Uterus (tissue), 4 donors: ENCODE results near the gene C2orf92. TPM values are rescaled to one million over a fixed set of nuclear protein-coding genes. Genes with fewer than 3 reads are reported as not detected.

Experiments used
- DNase-seq, 2 donors: peaks; one replicate each; pipeline ENCODE4 v3.0.0-alpha.2; 2019 to 2020
- H3K27ac ChIP-seq, 2 donors: fragments of 200-600 bp; sonication (generic); 1 replicate in 1 of 2; 2 replicates in 1 of 2; pipeline ENCODE4 v1.5.1; 2016 to 2018
- H3K27me3 ChIP-seq, 2 donors: fragments of 200-600 bp; sonication (generic); one replicate each; pipeline ENCODE4 v1.5.1; 2018 to 2019; ENCODE audit warnings: control low read depth in 1 of 2
- H3K36me3 ChIP-seq, 2 donors: fragments of 200-600 bp; sonication (generic); one replicate each; pipeline ENCODE4 v1.5.1; 2019; ENCODE audit warnings: control low read depth in 1 of 2
- H3K4me1 ChIP-seq, 2 donors: fragments of 200-600 bp; sonication (generic); one replicate each; pipeline ENCODE4 v1.5.1; 2018 to 2019; ENCODE audit warnings: control low read depth in 1 of 2
- H3K4me3 ChIP-seq, 2 donors: fragments of 200-600 bp; sonication (generic); 1 replicate in 1 of 2; 2 replicates in 1 of 2; pipeline ENCODE4 v1.5.1; 2018 to 2019; ENCODE audit warnings: mild to moderate bottlenecking in 1 of 2
- H3K9me3 ChIP-seq, 2 donors: fragments of 200-600 bp; sonication (generic); one replicate each; pipeline ENCODE4 v1.5.1; 2019; ENCODE audit warnings: control low read depth in 1 of 2
- CTCF ChIP-seq, 4 experiments: fragments of 200-600 bp in 2 of 4; fragments of 450-650 bp in 2 of 4; sonication (generic) in 2 of 4; IDR thresholded peaks; one replicate each; pipeline ENCODE4 v1.5.1; 2016 to 2019; ENCODE audit warnings: antibody characterized with exemption in 4 of 4, mild to moderate bottlenecking in 2 of 4, moderate library complexity in 1 of 4
- POLR2A ChIP-seq, 2 donors: fragments of 450-650 bp; IDR thresholded peaks; one replicate each; pipeline ENCODE4 v1.6.1; 2016; ENCODE audit warnings: antibody characterized with exemption in 2 of 2, mild to moderate bottlenecking in 1 of 2, moderate library complexity in 1 of 2
- intact Hi-C: fragments of 100-400 bp; cut with DNase I; formaldehyde crosslinking; loops from one replicate; pipeline ENCODE4 v1.15.1; 2023; ENCODE audit warnings: low total_unique reads
- total RNA-seq, 4 donors: library from RNA; depleted of rRNA in 3 of 4; stranded (reverse); fragments of >200 nt in 3 of 4; gene quantifications; one replicate each; pipeline versions ENCODE4 v1.1.0 to v1.2.4, GENCODE V29; 2014 to 2023
- donor health status: DM: yes; HTN: yes; CAD: no.

C2orf92 gene
- total RNA-seq, 4 donors from 2014 or later: 5.4 to 17.9 (median 14.0) TPM

GRCh38 chr2:97743913-97744312 lies 74.4 kb downstream of the C2orf92 start:
- Histone ChIP-seq H3K4me1 (no peaks in the 10 kb centered on the region), H3K27me3 (no peaks in the 10 kb centered on the region), H3K27ac (no peak overlapping the region), H3K4me3 (no peak overlapping the region), H3K36me3 (no peaks in the 10 kb centered on the region), H3K9me3 (no peaks in the 10 kb centered on the region)
- intact Hi-C loops: no loop called here
- no peak for DNase-seq
- TF ChIP-seq POLR2A (IDR thresholded peaks at IDR 0.05): no peak
- TF ChIP-seq CTCF (IDR thresholded peaks at IDR 0.05): no peak

DNA sequence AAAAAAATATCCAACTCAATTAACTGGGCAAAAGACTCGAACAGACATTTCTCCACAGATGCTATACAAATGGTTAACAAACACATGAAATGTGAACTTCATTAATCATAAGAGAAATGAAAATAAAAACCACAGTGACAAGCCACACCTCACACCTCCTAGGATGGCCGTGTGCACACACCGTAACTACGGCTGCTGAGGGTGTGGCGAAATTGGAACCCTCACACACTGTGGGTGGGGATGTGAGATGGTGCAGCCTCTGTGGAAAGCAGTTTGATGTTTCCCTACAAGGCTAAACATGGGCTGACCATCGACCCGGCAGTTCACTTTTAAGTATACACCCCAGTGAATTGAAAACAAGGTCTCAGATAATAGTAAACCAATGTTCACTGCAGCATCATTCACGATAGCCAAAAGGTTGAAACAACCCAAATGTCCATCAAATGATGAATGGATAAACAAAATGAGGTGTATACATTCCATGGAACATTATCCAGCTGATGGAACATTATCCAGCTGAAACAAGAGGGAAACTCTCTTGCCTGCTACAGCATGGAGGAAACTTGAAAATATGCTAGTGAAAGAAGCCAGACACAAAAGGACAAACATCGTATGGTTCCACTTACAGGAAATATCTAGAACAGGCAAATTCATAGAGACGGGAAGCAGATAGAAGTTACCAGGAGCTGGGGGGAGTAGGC lies 76.1 kb downstream of the C2orf92 start:
- Histone ChIP-seq H3K4me3 (no peak overlapping the region), H3K27ac (no peak overlapping the region), H3K36me3 (no peaks in the 10 kb centered on the region), H3K9me3 (no peaks in the 10 kb centered on the region), H3K27me3 (no peaks in the 10 kb centered on the region), H3K4me1 (no peaks in the 10 kb centered on the region)
- intact Hi-C loops: no loop called here
- no peak for DNase-seq
- TF ChIP-seq POLR2A (IDR thresholded peaks at IDR 0.05): no peak
- no peak for TF ChIP-seq CTCF (IDR thresholded peaks at IDR 0.05)

DNA sequence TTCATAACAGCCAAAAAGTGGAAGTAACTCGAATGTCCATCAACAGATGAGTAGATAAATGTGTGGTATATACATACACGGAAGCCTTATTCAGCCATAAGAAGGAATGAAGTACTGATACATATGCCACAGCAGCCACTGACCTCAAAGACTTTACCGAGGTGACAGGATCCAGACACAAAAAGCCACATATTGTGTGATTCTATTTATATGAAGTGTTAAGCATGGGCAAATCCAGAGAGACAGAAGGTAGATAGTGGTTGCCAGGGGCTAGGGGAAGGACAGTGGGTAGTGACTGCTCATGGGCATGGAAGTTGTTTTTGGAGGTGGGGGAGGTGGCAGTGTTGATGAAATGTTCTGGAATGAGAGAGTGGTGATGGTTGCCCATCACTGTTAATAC lies 77.8 kb downstream of the C2orf92 start:
- no peak overlapping the region for H3K4me3 ChIP-seq
- H3K9me3 ChIP-seq: no peaks in the 10 kb centered on the region
- intact Hi-C loops: no loop called here
- H3K36me3 ChIP-seq: no peaks in the 10 kb centered on the region
- no peak overlapping the region for H3K27ac ChIP-seq
- H3K4me1 ChIP-seq: no peaks in the 10 kb centered on the region
- TF ChIP-seq CTCF (IDR thresholded peaks at IDR 0.05): no peak
- no peaks in the 10 kb centered on the region for H3K27me3 ChIP-seq
- DNase-seq: no peak

GRCh38 chr2:97747716-97748115 lies 78.2 kb downstream of the C2orf92 start:
- no peak overlapping the region for H3K4me3 ChIP-seq
- H3K27ac ChIP-seq: no peak overlapping the region
- no peaks in the 10 kb centered on the region for H3K4me1 ChIP-seq
- H3K36me3 ChIP-seq: no peaks in the 10 kb centered on the region
- no peaks in the 10 kb centered on the region for H3K27me3 ChIP-seq
- no peaks in the 10 kb centered on the region for H3K9me3 ChIP-seq
- DNase-seq: no peak
- intact Hi-C loops: no loop called here
- no peak for TF ChIP-seq POLR2A (IDR thresholded peaks at IDR 0.05)
- no peak for TF ChIP-seq CTCF (IDR thresholded peaks at IDR 0.05)

GRCh38 chr2:97749581-97749980 lies 80.1 kb downstream of the C2orf92 start:
- no peaks in the 10 kb centered on the region for H3K27me3 ChIP-seq
- no peak overlapping the region for H3K27ac ChIP-seq
- intact Hi-C loops: no loop called here
- no peaks in the 10 kb centered on the region for H3K9me3 ChIP-seq
- no peaks in the 10 kb centered on the region for H3K36me3 ChIP-seq
- no peak overlapping the region for H3K4me3 ChIP-seq
- TF ChIP-seq POLR2A (IDR thresholded peaks at IDR 0.05): no peak
- no peak for TF ChIP-seq CTCF (IDR thresholded peaks at IDR 0.05)
- no peaks in the 10 kb centered on the region for H3K4me1 ChIP-seq
- no peak for DNase-seq
